ENCODE measurements around the gene SNX9.

- TF ChIP-seq POLR2A (IDR thresholded peaks at IDR 0.05): no peak
- TF ChIP-seq POLR2AphosphoS5 (IDR thresholded peaks at IDR 0.05): no peak
- TF ChIP-seq CTCF (IDR thresholded peaks at IDR 0.05): no peak
- TF ChIP-seq EP300 (IDR thresholded peaks at IDR 0.05; ENCODE audit: low read depth): no peak
Observed at GRCh38 chr6:157925771-157926170, 102.7 kb downstream of the SNX9 start.

Data from transverse colon (tissue), 4 donors.